HG03432 (cell line): Measurements from ENCODE around the gene BCL2.

Source experiments
- ATAC-seq: cut with Tn5 transposase; IDR thresholded peaks from one replicate; pipeline ENCODE4 v1.9.1; 2021; ENCODE audit warnings: mild to moderate bottlenecking, moderate library complexity; ENCODE audit not compliant: unreplicated experiment

BCL2 gene

GRCh38 chr18:63161761-63162195 lies 157.8 kb downstream of the BCL2 start:
- peak; percentile 58 for ATAC-seq

- ATAC-seq, result peak; percentile 29
These were observed 158.4 kb downstream of the BCL2 start for GRCh38 chr18:63161032-63161760.

- no peak for ATAC-seq
These were observed 159.2 kb downstream of the BCL2 start for GRCh38 chr18:63160172-63160995.

- ATAC-seq, result no peak
These were observed 160.0 kb downstream of the BCL2 start for GRCh38 chr18:63159590-63159989.

- peak; percentile 15 for ATAC-seq
These were observed 160.8 kb downstream of the BCL2 start for GRCh38 chr18:63158676-63159291.

GRCh38 chr18:63158012-63158631 lies 161.4 kb downstream of the BCL2 start:
- no peak for ATAC-seq

- peak; percentile 13 for ATAC-seq
These were observed 162.1 kb downstream of the BCL2 start for GRCh38 chr18:63157293-63158011.

GRCh38 chr18:63155910-63156773 lies 163.4 kb downstream of the BCL2 start:
- ATAC-seq, result no peak

GRCh38 chr18:63155169-63155852 lies 164.3 kb downstream of the BCL2 start:
- peak; percentile 46 for ATAC-seq

GRCh38 chr18:63154350-63155152 lies 165.0 kb downstream of the BCL2 start:
- no peak for ATAC-seq

GRCh38 chr18:63152791-63153190 lies 166.8 kb downstream of the BCL2 start:
- peak; percentile 28 for ATAC-seq

GRCh38 chr18:63152096-63152495 lies 167.5 kb downstream of the BCL2 start:
- ATAC-seq, result no peak

GRCh38 chr18:63151539-63151938 lies 168.0 kb downstream of the BCL2 start:
- no peak for ATAC-seq

- ATAC-seq, result peak; percentile 26
These were observed 168.6 kb downstream of the BCL2 start for GRCh38 chr18:63150942-63151421.

GRCh38 chr18:63150326-63150725 lies 169.2 kb downstream of the BCL2 start:
- no peak for ATAC-seq

GRCh38 chr18:63149302-63149587 lies 170.3 kb downstream of the BCL2 start:
- no peak for ATAC-seq

GRCh38 chr18:63148449-63149301 lies 170.9 kb downstream of the BCL2 start:
- no peak for ATAC-seq
